Activated CD8-positive, alpha-beta memory T cell treated with anti-CD3 and anti-CD28 coated beads, Interleukin-2, amount 50 U/mL, for 24 hours (primary cell): Measurements from ENCODE around the gene ZMAT5.

Experiments used
- DNase-seq: peaks from one replicate; pipeline ENCODE4 v3.0.0-alpha.2; 2020; ENCODE audit errors: extremely low read depth

The ZMAT5 gene

GRCh38 chr22:29707471-29707870, 59.3 kb downstream of the ZMAT5 start:
- no peak for DNase-seq

DNA sequence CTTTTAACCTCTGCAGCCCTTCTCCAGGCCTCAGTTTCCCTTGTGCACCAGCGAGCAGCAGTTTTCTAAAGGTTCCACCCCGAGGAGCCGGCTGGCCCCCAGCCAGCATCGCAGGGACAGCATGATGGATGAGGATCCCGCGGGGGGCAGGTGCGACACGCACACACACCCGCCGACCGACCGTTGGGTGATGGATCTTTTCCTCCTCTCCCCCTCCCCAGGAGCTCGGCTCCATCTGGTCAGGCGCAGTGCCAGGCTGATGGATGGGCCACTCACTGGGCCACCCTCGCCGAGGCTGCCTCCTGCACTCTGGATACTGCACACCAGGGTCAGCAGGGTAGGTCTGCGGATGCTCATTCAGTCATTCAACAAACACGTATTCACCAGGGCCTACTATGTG, 59.8 kb downstream of the ZMAT5 start:
- no peak for DNase-seq

GRCh38 chr22:29706486-29706885, 60.3 kb downstream of the ZMAT5 start:
- DNase-seq = no peak

DNA sequence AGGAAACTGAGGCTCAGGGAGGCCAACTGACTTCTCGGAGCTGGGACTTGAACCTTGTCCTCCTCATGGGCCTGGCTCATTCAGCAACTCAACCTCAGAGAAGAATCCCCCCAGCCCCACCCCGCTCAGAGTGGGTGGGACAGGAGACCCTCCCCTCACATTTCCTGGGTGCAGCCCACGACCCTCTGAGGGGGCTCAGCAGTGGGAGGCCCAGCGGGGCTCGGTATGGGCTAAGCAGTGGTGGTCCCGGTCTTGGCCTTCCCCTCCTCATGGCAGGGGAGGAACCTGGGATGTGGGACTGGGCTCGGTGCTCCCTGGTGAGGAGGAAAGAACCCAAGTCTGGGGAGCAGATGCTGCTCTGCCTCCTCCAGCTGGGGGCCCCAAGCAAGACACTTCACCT, 61.2 kb downstream of the ZMAT5 start:
- no peak for DNase-seq

GRCh38 chr22:29704528-29705285, 62.1 kb downstream of the ZMAT5 start:
- DNase-seq = no peak

- DNase-seq = no peak
Observed at GRCh38 chr22:29703569-29704195, 63.1 kb downstream of the ZMAT5 start.

DNA sequence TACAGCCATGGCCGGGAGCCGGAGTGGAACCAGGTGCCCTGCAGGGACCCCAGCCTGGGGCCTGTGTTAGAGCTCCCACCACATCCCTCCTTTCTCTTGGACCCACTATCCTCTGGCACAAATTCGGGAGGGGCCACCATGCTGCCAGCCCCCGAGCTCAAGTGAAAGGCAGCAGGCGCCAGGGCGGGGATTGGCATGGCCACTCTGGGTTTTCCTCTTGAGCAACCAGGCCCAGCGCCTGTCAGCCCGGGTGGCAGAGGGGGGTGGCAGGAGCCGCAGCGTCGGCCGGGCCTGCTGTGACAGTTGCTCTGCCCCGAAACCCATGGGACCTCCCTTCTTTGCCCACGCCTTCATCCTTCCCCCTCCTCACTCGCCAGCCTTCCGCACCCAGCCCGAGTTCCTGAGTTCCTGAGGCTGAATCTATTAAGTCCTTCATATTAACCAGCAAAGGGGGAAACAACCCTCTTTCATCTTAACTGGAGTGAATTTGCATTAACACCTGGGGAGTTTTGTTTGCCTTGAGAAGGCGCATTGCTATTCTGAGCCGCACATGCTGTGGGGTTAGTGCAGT, 63.8 kb downstream of the ZMAT5 start:
- DNase-seq = no peak

DNA sequence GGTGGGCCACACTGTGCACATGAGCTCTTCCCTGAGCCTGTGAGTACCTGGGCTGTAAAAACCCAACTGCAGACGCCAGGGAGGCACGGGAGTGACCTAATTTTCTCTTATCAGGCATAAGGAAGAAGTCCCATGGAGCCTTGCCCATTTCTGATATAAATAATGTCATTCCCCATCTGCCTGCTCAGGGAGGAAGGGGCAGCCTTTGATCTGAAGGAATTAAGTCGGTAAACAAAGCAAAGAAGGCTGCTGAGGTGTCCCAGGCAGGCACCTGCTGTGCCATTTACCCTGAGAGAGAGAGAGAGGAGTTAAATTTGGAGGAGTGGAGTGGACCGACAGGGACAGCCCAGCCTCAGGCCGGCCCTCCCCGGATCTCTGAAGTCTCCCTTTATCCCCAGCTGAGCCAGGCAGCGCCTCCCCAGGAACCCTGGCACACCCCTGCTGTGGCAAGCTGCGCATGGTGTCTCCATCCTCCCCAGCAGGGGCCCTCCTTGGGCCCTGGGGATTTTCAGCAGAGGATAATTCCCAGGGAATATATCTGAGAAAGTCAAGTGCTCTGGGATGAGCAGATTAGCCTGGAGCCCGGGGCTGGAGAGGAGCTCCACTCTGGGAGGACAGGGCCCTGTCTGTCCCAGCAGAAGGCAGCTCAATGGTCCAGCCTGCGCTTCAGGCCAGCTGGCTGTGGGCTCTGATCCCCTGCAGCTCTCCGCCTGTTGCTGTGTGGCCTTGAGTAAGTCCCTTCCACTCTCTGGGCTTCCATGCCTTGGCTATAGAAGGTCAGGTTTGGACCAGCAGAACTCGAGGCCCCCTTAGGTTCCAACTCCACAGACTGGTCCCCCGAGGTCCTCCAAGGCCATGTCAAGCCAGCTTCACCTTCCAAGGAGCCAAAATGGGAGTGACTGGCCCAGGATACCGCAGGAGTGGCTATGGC, 64.5 kb downstream of the ZMAT5 start:
- no peak for DNase-seq

DNA sequence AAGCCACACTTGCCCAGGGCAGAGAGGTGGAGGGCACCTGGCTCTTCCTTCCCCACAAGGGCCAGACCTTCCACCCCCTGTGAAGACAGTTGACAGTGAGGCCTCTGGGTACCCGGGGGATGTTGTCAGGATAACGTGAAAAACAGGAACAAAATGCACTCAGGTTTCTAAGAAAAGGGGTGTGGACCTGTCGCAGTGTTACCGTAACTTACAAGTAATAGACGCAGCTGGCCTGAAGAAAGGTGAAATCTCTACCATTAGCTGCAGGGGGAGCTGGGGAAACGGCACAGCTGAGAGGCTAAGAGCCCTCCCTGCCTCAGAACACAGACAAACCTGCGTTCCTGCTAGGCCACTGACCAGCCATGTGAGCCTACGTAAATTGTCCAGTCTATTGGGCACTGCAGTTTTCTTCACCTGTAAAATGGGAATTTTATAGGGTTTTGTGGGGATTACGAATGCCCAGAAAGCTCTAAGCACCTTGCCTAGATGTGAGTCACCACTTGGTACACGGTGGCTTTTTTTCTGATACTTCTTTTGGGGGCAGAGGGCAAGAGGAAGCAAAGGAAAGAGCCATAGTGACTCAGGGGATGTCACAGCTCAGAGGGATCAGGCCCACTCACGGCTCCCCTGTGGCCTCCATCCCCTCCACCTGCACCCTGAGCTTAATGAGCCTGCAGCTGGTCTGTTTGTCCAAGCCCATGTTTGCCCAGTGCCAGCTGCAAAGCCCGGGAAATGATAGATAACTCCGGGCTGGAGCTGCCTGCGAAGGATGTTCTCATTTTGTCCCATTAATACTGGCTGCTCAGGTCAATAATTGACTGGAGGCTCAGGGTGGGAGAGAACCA, 65.4 kb downstream of the ZMAT5 start:
- no peak for DNase-seq

GRCh38 chr22:29700900-29701154, 66.0 kb downstream of the ZMAT5 start:
- no peak for DNase-seq

DNA sequence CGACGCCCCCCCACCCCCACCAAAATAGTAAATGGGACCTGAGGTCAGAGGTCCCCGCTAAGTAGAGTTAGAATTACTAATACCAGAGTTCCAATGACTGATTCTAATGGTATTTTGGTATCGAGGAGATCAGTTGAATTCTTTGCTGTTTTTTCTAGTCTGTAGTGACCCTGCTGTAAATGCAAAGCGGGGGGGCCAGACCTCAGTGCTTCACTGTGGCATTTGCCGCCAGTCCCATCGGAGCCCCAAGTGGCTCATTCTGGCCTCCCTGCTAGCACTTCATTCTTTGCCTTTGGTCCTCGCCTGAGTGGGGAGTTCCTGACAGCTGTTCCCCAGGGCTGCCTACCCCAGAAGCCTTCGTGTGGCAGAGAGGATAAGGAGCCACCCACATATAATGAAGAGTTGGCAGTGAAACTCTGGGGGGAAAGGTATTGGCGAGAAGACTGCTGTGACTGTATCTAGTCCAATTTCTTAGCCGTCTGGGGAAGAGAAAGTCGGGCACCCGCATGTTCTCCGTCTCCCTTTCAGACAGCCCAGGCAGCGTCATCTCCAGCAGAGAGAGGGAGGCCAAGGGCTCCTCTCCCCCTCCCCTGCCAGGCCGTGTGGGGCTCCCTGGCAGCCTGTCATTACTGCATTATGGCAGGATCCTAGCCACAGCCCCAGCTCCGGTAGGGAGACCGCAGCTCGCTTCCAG, 66.5 kb downstream of the ZMAT5 start:
- no peak for DNase-seq

DNA sequence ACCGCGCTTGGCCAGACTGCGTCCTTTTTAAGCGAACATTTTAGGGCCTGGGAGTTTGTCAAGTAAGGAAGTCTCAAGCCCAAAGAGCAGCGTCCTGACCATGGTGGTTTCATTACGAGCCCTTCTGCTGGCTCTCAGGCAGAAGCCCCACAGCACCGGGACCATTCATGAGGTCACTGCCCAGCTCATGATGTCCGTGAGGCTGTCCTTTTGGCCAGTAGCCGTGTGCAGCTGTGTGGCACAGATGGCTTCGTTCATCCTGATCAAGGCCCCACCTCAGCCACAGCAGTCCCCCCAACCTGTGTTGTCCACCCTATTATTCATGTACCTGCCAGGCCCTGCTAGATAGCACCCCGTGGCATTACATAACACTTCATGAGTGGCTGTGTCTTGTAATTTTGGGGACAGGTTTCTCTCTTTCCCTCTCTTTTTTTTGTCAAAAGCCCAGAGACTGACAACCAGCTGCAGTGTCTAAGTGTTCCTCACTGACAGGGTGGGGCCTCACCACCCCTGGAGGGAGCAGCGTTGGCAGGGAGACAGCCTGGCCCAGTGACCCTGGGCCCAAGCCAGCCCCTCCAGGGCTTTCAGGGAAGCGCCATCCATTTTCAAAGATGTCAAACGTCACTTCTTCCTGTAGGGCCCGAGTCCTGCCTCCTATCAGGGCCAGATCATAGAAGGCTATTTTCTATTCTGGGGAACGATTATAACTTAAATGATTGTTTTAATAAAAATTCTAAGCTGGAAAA, 68.8 kb downstream of the ZMAT5 start:
- no peak for DNase-seq

GRCh38 chr22:29695129-29695926, 71.5 kb downstream of the ZMAT5 start:
- no peak for DNase-seq

- no peak for DNase-seq
Observed at GRCh38 chr22:29693671-29694070, 73.1 kb downstream of the ZMAT5 start.

DNA sequence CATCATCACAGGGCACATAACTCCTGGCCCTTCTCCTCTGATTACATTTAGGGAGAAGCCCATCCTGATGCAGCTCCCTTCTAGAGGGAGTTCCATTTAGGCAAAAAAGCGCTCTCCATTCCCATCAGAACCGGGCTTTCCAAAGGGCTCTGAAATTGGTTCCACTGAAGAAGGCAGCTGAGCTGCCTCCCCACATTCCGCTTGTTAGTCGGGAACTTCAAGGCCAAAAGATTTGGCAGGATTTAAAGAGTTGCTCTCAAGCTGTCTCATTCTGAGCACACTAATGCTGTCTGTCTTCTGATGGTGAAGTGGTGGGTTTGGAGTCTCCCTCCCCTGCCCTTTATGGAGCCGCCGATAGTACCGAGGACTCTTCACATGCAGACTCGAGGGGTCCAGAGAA, 73.6 kb downstream of the ZMAT5 start:
- no peak for DNase-seq

GRCh38 chr22:29692327-29692640, 74.5 kb downstream of the ZMAT5 start:
- DNase-seq = no peak

DNA sequence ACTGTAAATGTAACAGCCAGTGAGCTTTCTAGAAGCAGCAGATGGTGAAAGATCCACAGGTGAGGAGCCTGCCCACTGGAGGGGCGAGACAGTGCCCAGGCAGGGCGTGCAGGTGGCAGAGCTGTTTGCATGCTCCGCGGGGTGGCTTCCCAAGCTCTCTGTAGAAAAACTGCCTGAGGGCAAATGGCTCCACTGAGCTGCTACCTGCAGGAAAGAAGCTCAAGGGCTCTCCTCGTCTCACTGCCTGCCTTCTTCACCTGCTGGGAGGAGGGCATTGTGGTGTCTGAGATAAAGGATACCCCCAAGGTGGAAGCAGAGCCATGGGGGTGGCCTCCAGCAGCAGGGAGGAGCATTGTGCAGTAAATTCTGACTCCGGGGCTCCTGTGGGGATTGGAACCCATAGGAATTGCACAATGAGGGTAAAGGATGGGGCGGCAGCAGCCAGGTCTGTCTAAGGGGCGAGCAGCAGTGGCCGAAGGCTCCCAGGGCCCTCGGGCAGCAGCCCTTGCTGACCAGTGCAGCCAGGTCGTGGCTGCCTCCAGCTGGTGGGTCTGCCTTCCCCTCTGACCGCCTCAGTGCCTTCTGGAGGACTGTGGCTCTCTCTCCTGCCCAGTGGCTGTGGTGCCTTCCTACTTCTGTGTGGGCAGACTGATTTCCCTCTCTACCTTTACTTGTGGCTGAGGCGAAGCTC, 75.0 kb downstream of the ZMAT5 start:
- no peak for DNase-seq

GRCh38 chr22:29690476-29690875, 76.3 kb downstream of the ZMAT5 start:
- no peak for DNase-seq

- DNase-seq = no peak
Observed at GRCh38 chr22:29689880-29690213, 77.0 kb downstream of the ZMAT5 start.
